NCI-H1694 (cell line): ENCODE results near the gene TBKBP1.

Source experiments
- DNase-seq: peaks from one replicate; lab custom pipeline; 2025; lab: John Stamatoyannopoulos, UW

TBKBP1 gene

DNA sequence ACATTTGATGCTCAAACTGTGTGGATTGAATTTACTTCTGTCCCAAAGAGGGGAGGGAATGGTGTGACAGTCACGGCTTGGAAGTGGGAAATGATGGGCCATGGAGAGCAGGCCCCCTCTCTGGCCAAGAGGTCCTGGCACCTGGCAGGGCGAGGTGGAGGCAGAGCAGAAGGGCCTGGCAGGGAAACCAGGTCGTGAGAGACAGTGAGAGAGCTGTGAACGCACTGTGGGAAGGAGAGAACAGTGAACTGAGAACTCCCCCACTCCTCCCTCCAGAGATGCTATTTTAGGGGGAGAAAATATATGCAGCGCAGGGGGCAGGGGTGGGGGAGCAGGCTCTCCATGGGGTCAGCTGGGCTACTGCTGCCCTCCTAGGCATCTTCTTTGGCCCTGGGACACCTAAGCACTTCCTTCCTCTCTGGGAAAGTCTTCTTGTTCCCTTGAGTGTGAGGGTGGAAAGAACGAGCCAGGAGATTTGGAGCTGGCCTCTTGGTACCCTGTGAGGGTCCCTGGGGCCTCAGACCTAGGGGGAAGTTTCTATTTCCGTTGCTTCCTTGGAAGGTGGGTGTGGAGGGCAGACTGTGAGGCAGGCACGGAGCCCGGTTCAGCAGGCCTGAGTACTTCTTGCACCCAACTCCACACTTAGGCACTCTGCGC, 21.8 kb downstream of the TBKBP1 start:
- no peak for DNase-seq

- no peak for DNase-seq
Observed at GRCh38 chr17:47716375-47716774, 22.4 kb downstream of the TBKBP1 start.

DNA sequence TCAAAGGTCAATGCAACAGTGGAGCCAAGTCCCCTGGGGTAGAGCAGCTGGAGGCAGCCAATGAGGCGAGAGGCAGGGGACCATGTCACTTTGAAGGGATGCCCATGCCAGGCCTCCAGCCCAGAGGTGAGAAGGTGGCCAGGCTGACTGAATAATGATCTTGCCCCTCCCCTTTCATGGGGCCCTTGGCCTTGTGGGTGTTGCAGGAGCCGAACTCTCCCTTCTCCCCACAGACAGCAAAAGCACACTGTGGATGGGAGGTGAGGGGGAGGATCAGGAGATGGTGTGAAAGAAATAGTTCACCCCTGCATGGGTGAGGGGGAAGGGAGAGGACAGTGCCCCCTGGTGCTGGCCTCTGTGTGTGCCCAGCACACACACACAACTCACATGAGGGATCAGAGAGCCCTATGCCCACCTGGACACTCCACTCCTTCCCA, 23.3 kb downstream of the TBKBP1 start:
- DNase-seq: no peak

- DNase-seq: no peak
Observed at GRCh38 chr17:47717979-47718621, 24.1 kb downstream of the TBKBP1 start.

DNA sequence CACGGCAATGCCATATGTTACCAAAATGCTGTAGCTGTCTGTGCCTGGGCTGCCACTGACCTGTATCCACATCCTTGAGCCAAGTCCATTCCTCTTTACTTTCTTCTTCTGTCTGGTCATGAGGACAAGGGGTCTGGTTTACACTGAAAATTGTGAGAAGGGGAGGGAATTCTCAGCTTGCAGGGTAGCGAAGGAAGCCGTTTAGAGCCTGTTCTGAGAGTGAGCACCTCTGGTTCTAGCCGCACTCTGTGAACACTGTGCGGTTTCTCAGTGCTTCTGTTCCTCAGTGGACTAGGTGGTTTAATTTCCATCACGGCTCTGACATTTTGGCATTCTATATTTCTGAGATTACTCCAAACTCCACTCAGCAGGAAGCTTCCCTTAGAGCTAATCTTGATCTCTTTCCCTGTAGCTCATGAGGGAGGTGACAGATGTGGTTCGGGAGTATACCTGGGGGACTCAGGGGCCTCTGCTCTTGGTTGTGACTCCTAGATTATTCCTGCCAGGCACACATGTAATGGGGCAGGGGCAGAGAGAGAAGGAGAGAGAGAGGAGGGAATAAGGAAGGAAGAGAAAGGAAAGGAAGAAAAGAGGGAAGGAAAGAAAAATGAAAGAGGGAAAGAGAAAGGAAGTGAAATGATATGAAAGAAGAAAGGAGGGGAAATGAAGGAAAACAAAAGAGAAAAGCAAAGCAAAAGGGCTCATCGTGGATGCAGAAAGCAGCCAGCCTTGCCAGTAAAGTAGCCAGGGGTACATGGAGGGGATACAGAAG, 24.9 kb downstream of the TBKBP1 start:
- DNase-seq: no peak

DNA sequence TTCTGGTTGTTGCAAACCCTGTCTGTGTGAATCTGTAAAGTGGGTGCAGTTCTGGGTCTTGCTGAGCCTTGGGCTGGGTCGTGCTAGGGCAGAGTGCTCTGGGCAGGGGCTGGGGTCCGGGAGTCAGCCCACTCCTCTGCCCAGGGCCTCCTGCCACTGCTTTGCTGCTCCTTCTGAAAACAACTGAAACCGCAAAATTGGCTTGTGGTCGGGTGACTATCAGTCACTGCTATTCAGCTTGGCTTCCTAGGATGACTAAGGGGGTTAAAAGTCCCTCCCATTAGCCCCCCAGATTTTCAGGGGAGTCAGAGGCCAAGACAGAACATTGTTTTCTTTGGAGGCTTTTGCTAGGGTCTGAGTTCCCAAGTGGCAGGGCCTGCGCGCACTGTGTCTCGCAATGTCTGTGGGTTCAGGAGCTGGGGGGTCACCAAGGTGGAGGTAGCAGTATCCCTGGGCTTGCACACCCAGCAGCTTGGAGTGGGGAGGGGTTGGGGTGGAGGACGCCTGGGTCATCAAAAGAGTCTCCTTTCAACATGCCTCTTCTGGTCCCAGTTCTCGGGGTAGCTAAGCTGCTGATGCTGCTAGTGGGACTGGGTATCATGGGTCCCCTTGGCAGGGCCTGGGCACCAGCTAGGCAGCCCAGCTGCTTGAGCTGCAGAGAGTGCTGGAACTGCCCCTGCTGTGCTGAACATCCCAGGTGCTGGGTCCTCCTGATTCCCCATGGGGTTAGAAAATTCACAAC, 25.6 kb downstream of the TBKBP1 start:
- no peak for DNase-seq

- no peak for DNase-seq
Observed at GRCh38 chr17:47720196-47720595, 26.2 kb downstream of the TBKBP1 start.

GRCh38 chr17:47720754-47721533, 27.0 kb downstream of the TBKBP1 start:
- DNase-seq: no peak

DNA sequence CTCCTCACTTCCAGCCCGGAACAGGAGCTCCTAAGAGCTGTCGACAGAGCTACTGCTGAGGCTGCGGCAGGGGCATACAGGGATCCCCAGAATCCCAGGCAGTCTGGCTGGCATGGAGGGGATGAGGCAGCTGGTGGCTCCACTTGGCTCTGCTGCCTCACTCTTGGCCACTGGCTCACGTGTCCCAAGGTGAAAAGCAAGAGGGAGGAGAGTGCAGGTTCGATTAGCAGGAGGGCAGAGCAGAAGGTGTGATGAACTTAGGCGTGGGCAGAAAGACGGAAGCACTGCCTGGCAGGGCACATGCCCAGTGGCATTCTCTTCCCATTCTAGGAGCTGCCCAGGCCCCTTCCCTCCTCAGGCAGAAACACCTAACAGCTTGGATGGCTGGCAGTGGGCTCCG, 27.8 kb downstream of the TBKBP1 start:
- DNase-seq: no peak

GRCh38 chr17:47724705-47725104, 30.7 kb downstream of the TBKBP1 start:
- no peak for DNase-seq

DNA sequence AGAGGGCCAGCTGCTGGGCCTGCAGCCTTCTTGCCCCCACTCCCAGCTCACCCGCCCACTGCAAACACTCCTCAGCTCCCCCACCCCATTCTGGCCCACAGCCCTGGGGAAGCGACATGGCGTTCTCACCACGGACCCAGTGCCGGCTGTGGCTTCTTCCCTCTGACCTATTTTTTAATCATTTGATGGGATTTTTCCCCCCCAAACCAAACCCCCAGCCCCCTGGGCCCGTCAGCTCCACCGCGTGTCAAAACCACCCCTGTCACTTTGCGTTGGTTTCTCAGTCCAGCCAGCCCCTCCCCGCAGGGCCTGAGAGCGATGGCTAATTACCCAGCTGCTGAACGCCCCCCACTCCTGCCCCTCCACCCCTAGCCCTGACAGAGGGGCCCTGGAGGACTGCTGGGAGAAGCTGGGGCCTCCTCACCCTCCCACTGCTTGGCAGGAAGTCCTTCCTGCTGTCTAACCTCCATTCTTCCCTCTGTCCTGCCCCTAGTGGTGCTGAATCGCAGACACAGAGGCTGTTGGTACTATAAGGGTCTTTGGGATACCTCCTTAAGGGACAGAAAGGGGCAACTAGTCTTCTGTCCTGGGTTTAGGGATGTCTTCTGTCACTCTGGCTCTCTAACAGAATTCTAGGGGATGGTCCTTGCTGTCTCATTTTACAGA, 31.6 kb downstream of the TBKBP1 start:
- no peak for DNase-seq

DNA sequence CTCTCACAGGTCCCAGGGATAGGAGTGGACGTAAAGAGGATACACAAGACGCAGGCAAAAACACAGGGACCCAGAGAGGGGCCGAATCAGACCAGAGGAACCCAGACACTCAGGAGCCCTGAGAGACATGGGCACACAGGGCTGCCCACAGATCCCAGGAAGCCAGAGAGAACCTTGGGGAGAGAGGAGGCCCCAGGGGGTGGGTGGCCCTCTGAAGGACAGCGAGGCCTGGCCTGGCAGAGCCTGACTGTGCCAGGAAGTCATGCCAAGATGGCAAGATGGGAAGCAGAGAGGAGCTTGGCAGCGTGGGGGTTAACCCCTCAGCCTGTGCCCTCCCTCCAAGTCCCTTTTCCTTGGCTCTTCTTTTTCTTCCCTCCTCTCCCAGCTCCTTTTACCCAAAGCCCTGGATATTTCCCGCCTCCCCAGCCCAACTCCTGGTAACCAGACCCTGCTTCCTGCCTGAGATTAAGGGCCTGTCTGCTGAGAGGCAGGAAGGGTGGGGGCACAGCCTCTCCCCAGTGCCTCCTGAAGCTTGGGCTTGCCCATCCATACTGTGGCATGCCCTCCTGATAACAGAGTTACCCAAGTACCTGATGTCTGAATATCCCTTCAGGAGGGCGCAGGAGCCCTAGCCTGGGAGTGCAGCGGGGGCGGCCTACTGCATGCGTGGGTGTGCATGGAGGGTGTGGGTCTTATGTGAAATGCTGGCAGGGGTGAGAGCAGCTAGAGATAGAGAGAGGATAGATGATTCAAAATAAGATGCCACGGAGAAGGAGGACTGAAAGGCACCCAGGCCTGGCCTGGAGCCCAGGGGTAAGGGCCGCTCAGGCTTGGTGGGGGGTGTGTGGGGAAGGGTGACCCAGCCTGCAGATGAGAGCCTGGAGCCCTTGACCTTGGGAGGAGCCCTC, 33.1 kb downstream of the TBKBP1 start:
- DNase-seq: no peak

GRCh38 chr17:47727704-47728036, 33.7 kb downstream of the TBKBP1 start:
- DNase-seq: no peak

DNA sequence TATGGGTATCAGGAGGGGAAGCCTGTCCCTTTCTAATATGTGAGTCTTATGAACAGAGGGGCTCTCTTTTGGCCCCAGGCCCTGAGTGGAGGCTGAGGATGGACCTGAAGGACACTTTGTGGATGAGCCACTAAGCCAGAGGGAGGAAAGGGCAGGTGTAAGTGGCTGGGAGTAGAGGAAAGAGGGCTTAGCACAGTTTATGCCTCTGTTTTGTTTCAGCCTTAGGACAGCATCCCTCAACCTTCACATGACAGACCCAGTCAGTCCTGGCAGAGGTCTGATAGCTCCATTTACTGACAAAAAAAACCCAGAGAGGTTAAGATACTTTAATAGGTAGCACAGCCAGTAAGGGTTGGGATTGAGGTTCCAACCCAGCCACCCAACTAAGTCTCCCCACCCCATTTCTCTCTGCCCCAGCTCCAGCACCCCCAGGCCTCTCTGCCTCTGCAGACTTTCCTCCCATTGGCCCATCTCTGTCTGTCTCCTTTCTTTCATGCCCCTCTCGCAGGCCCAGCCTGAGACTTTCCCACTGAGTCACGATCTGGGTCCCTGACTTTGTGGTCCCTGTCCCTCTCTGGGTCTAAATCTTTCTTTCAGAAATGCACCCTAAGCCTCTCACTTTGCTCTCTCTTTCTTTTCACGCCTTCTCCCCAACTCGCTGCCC, 34.4 kb downstream of the TBKBP1 start:
- DNase-seq: no peak

- DNase-seq: no peak
Observed at GRCh38 chr17:47729476-47729875, 35.5 kb downstream of the TBKBP1 start.

DNA sequence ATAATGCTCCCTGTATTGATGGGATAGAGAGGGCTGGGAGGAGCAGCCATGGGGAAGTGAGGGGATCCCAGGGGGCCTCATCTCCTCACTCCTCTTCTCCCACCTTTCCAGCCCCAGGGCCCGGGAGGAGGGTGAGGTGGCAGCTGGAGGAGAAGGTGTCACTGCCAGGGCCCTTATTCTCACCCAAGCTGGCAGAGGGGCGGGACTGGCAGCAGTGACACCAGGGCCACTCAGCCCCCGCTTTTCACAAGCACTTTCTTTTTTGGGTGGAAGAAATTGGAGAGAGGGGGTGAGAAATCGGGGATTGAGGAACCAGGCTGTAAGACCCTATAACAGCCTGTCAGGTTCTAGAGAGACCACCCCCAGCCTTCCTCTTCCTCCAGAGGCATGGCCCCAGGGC, 36.7 kb downstream of the TBKBP1 start:
- no peak for DNase-seq

GRCh38 chr17:47731396-47731795, 37.4 kb downstream of the TBKBP1 start:
- DNase-seq: no peak

GRCh38 chr17:47732399-47733046, 38.6 kb downstream of the TBKBP1 start:
- DNase-seq: no peak

DNA sequence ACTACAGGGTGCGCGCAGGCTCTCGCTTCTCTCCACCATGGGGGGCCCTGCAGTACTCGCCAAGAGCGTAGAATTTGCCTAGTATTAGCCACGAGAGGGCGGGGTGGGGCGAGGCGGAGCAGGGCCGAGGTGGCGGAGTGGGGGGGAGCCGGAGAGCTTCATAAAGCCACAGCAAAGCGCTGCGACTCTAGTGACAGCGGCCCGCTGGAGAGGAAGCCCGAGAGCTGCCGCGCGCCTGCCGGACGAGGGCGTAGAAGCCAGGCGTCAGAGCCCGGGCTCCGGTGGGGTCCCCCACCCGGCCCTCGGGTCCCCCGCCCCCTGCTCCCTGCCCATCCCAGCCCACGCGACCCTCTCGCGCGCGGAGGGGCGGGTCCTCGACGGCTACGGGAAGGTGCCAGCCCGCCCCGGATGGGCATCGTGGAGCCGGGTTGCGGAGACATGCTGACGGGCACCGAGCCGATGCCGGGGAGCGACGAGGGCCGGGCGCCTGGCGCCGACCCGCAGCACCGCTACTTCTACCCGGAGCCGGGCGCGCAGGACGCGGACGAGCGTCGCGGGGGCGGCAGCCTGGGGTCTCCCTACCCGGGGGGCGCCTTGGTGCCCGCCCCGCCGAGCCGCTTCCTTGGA, 39.2 kb downstream of the TBKBP1 start, which contains the start of gene TBX21:
Gene TBX21 (plus strand): TSS at position 190 of the 627 bp plus-strand sequence. CDS start 219 bp downstream, at position 409.
- DNase-seq: peak; percentile 68
